ENCODE data around the gene ANK2. TPM values are rescaled to one million over a fixed set of nuclear protein-coding genes. Genes with fewer than 3 reads are reported as not detected.

ANK2 gene
- total RNA-seq, 1 donor from 2014 or later, result 11.1 TPM

- H3K27ac Mint-ChIP-seq, result no peak overlapping the region
Measured at GRCh38 chr4:113423631-113424030, 374.2 kb downstream of the ANK2 start.

DNA sequence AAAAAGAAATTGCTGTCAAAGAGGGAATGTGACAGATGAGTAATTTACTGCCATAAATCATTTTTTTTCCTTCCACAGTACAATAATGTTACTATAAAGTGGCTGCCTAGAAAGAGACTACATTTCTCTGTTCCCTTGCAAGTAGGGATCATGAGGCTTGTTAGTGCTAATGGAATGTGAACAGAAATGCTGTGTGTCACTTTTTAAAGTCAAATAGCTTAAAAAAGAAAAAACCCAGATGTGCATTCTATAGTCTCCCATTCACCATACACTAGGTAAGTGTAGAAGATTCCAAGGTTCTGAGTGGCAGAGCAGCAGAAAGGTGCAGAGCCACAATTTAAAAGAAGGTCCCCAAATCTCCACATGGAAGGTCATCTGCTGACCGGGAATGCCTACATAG, 383.7 kb downstream of the ANK2 start:
- H3K4me1 Mint-ChIP-seq (ENCODE audit: low read depth), result no peaks in the 10 kb centered on the region
- no peak for TF ChIP-seq CTCF (IDR thresholded peaks at IDR 0.05; ENCODE audit: unreplicated experiment)

More at GRCh38 chr4:113423631-113424030, 374.2 kb downstream of the ANK2 start:
- no peak for DNase-seq (ENCODE audit: low spot score, unreplicated experiment)
- H3K4me1 Mint-ChIP-seq (ENCODE audit: low read depth), result no peaks in the 10 kb centered on the region
- H3K27me3 Mint-ChIP-seq, result no peaks in the 10 kb centered on the region
- H3K9me3 Mint-ChIP-seq (ENCODE audit: low read depth), result peaks cover 19% of the 10 kb centered on the region
- peaks cover 2% of the 10 kb centered on the region for H3K36me3 Mint-ChIP-seq (ENCODE audit: insufficient read depth)
- TF ChIP-seq CTCF (IDR thresholded peaks at IDR 0.05; ENCODE audit: unreplicated experiment), result no peak
- no peak overlapping the region for H3K4me3 Mint-ChIP-seq (ENCODE audit: low read depth)

More for the DNA sequence above, 383.7 kb downstream of the ANK2 start:
- Mint-ChIP-seq H3K27ac (no peak overlapping the region), H3K9me3 (ENCODE audit: low read depth) (peaks cover 14% of the 10 kb centered on the region), H3K4me3 (ENCODE audit: low read depth) (no peak overlapping the region), H3K27me3 (no peaks in the 10 kb centered on the region), H3K36me3 (ENCODE audit: insufficient read depth) (no peaks in the 10 kb centered on the region)
- DNase-seq (ENCODE audit: low spot score, unreplicated experiment), result no peak

Small RNAs within 50 kb of the gene (microRNA-seq; reads per million reads assigned to microRNA genes)
- gene MIR1243 (ENCODE audit: borderline number of aligned reads, unreplicated experiment), result not detected
- gene MIR8082 (ENCODE audit: borderline number of aligned reads, unreplicated experiment), result not detected
